Colonic mucosa (tissue), 4 donors: Measurements from ENCODE around the gene TRPM6. TPM values are rescaled to one million over a fixed set of nuclear protein-coding genes. Genes with fewer than 3 reads are reported as not detected.
"Not testable (repeated sequence)": the region's sequence is repeated elsewhere in the genome, so short reads cannot be mapped to it uniquely, and the experiment has no call there.

Source experiments
- DNase-seq: peaks from one replicate; pipeline ENCODE4 v3.0.0-alpha.2; 2020
- H3K27ac ChIP-seq: fragments of 200-600 bp; one replicate; pipeline ENCODE4 v1.8.0; 2021
- H3K27me3 ChIP-seq: fragments of 200-600 bp; one replicate; pipeline ENCODE4 v1.8.0; 2021
- H3K36me3 ChIP-seq: fragments of 200-600 bp; one replicate; pipeline ENCODE4 v1.8.0; 2021
- H3K4me1 ChIP-seq: fragments of 200-600 bp; one replicate; pipeline ENCODE4 v1.8.0; 2021; ENCODE audit warnings: mild to moderate bottlenecking
- H3K4me3 ChIP-seq: fragments of 200-600 bp; one replicate; pipeline ENCODE4 v1.8.0; 2021
- H3K9ac ChIP-seq, 2 donors: one replicate each; pipeline ENCODE4 v1.7.0; 2013; ENCODE audit warnings: control low read depth in 2 of 2, low read depth in 2 of 2, low read length in 2 of 2
- H3K9me3 ChIP-seq: fragments of 200-600 bp; one replicate; pipeline ENCODE4 v1.8.0; 2021
- intact Hi-C: fragments of 100-400 bp; cut with DNase I; formaldehyde crosslinking; loops from one replicate; pipeline ENCODE4 v1.14.1; 2022
- total RNA-seq, 2 donors: library from RNA; stranded (reverse); fragmentation: NEBNext Ultra II Directional in 1 of 2; extraction: Animal tissue kit (Norgen Biotek cat#: 25700) in 1 of 2; gene quantifications; one replicate each; pipeline ENCODE4 v1.2.1, GENCODE V29; 2021
- TF ChIP-seq, protein P1 (sequence below): fragments of 200-600 bp; IDR thresholded peaks from one replicate; pipeline ENCODE4 v1.8.0; 2022; ENCODE audit warnings: antibody characterized with exemption, mild to moderate bottlenecking
- donor health status: healthy.
- donor health status: DM: no; HTN: no; CAD: no.
- donor health status: DM: no; HTN: no; CAD: no.

The TRPM6 gene
- total RNA-seq, 2 donors from 2014 or later: 15.1 to 44.1 TPM

DNA sequence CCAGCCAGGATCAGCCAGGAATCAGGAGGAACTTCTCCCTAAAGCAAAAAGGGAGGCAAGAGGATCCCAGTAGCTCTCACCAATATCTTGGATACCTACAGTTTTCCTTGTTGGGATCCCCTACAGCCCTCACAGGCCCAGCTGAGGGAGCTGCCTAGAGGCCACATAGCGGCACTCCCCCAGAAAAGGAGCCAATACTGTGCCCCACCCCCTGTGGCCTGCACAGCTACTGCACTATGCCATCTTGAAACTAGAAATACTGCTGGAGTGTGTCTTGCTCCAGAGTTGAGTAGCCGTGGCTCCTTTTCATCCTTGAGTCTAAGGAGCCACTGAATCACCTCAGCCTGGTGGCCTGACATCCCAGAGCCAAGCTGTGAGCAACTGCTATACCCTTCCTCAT, 22.3 kb upstream of the TRPM6 start:
- Histone ChIP-seq H3K9me3 (no peaks in the 10 kb centered on the region), H3K4me1 (no peaks in the 10 kb centered on the region), H3K4me3 (no peak overlapping the region), H3K36me3 (no peaks in the 10 kb centered on the region), H3K27me3 (no peaks in the 10 kb centered on the region), H3K9ac (no peak overlapping the region), H3K27ac (no peak overlapping the region)
- TF ChIP-seq, protein P1, sequence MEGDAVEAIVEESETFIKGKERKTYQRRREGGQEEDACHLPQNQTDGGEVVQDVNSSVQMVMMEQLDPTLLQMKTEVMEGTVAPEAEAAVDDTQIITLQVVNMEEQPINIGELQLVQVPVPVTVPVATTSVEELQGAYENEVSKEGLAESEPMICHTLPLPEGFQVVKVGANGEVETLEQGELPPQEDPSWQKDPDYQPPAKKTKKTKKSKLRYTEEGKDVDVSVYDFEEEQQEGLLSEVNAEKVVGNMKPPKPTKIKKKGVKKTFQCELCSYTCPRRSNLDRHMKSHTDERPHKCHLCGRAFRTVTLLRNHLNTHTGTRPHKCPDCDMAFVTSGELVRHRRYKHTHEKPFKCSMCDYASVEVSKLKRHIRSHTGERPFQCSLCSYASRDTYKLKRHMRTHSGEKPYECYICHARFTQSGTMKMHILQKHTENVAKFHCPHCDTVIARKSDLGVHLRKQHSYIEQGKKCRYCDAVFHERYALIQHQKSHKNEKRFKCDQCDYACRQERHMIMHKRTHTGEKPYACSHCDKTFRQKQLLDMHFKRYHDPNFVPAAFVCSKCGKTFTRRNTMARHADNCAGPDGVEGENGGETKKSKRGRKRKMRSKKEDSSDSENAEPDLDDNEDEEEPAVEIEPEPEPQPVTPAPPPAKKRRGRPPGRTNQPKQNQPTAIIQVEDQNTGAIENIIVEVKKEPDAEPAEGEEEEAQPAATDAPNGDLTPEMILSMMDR: no peak
- intact Hi-C loops: no loop called here
- no peak for DNase-seq

DNA sequence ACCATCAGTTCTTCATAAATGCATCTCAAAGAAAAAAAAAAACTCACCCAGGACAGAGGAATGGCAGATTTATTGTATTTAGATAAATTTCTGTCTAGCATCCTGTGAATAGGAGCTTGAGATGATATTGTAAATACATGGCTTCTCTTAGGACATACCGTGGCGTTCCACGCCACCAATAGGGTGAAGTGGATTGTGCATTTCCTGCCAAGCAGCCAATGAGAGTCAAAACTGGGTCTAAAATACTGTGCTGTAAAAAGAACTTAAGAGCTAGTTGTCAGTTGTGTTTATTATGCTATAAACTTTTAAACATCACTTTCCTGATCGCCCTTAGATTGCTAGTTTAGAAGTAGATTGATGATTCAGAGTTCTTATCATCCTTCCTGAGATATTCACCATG, 20.9 kb upstream of the TRPM6 start:
- no peak overlapping the region for H3K27ac ChIP-seq
- H3K36me3 ChIP-seq: no peaks in the 10 kb centered on the region
- intact Hi-C loops: no loop called here
- DNase-seq: peak; percentile 29
- no peaks in the 10 kb centered on the region for H3K4me1 ChIP-seq
- H3K4me3 ChIP-seq: no peak overlapping the region
- H3K27me3 ChIP-seq: no peaks in the 10 kb centered on the region
- no peak overlapping the region for H3K9ac ChIP-seq
- TF ChIP-seq, protein P1: no peak
- H3K9me3 ChIP-seq: no peaks in the 10 kb centered on the region

DNA sequence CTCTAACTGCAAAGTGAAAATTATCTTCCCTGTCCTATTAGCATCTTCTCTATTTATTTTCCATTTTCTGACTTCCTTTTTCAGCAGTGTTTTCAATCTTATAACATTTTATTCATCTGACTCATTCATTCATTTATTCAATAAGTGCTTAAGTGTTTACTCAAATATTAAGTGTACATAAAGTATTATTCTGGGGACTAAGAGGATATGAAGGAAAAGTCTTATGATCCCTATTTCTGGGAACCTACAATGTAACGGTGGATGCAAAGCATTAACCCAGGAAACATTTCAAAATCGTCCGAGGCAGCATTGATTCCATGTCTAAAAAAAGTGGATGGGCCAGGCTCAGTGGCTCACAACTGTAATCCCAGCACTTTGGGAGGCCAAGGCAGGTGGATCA, 19.4 kb upstream of the TRPM6 start:
- Histone ChIP-seq H3K27ac (no peak overlapping the region), H3K9ac (no peak overlapping the region), H3K9me3 (no peaks in the 10 kb centered on the region), H3K4me1 (no peaks in the 10 kb centered on the region), H3K4me3 (no peak overlapping the region), H3K36me3 (no peaks in the 10 kb centered on the region), H3K27me3 (no peaks in the 10 kb centered on the region)
- intact Hi-C loops: no loop called here
- TF ChIP-seq, protein P1: no peak
- DNase-seq: no peak

DNA sequence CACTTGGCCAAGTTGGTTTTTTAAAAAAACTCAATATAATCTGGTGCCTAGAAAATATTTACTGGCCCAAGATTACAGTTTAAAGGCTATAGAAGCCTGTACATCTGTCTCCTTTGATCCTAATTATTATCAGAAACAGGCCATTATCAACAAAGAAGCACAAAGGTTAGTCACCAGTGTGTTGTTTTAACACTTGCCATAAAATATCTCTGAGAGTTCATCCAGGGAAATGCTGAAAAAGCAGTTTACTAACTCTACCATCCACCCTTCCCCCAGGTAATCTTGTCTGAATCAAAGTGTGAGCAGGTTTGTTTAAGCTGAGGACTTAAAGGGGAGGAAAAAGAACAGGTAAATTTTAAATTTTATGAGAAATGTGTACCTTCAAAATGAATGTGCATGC, 13.3 kb upstream of the TRPM6 start:
- Histone ChIP-seq H3K36me3 (no peaks in the 10 kb centered on the region), H3K27me3 (no peaks in the 10 kb centered on the region), H3K27ac (no peak overlapping the region), H3K4me3 (no peak overlapping the region), H3K9ac (no peak overlapping the region), H3K4me1 (no peaks in the 10 kb centered on the region), H3K9me3 (no peaks in the 10 kb centered on the region)
- DNase-seq: no peak
- intact Hi-C loops: no loop called here
- TF ChIP-seq, protein P1: no peak

DNA sequence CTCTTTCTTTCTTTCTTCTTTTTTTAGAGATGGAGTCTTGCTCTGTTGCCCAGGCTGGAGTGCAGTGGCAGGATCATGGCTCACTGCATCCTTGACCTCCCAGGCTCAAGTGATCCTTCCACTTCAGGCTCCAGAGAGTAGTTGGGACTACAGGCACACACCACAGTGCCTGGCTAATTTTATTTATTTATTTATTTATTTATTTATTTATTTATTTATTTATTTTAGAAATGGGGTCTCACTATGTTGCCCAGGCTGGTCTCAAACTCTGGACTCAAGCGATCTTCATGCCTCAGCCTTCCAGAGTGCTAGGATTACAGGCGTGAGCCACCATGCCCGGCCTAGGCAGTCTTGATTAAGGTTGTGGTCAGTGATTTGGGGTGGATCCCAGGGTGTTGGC, 728 bp upstream of the TRPM6 start:
- H3K36me3 ChIP-seq, DNase-seq: not testable (repeated sequence)
- intact Hi-C loops: loop anchor here (10.0 kb wide), 1 partner anchor 186 kb away; no protein-coding TSS in a partner anchor

DNA sequence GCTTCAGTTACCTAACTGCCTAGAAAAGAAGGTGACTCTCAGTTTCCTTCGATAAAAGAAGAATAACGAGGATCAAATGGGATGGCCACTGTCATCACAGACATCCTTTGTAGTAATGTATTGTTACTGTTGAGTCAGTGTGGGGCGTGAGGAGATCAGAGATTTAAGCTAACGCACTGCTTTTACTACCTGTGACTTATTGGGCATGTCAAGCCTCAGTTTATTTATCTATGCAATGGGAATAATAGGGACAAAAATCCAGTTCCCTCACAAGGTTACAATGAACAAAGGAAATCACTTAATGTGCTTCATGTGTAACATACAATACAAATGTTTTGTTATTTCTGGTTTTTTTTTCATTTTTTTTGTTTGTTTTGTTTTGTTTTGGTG, 255 bp upstream of the TRPM6 start:
- Histone ChIP-seq H3K36me3 (no peaks in the 10 kb centered on the region), H3K9ac (peak overlapping the region in 1 of 2 donors; percentile 72), H3K4me3 (peak overlapping the region; percentile 68), H3K9me3 (no peaks in the 10 kb centered on the region), H3K27me3 (no peaks in the 10 kb centered on the region), H3K4me1 (no peaks in the 10 kb centered on the region), H3K27ac (peak overlapping the region; percentile 71)
- DNase-seq: no peak
- intact Hi-C loops: loop anchor here (10.0 kb wide), 1 partner anchor 187 kb away; no protein-coding TSS in a partner anchor
- TF ChIP-seq, protein P1: no peak

More for the DNA sequence above, 728 bp upstream of the TRPM6 start:
- H3K27me3 ChIP-seq, H3K9me3 ChIP-seq, H3K27ac ChIP-seq, H3K9ac ChIP-seq, H3K4me1 ChIP-seq, H3K4me3 ChIP-seq: not testable (repeated sequence)
